GM23338 (cell line): ENCODE data around the gene ATP13A2. TPM values are rescaled to one million over a fixed set of nuclear protein-coding genes. Genes with fewer than 3 reads are reported as not detected.

Experiments
- ATAC-seq: fragments of 200-7000 bp; cut with Tn5 transposase; 3 replicates; pipeline ENCODE4 v1.9.1; 2020
- DNase-seq: peaks from one replicate; pipeline ENCODE4 v3.0.0-alpha.2; 2015; ENCODE audit warnings: low spot score
- H2AFZ ChIP-seq: fragments of 200-600 bp; sonication (generic); 2 replicates; pipeline ENCODE4 v1.8.0; 2016; ENCODE audit warnings: antibody characterized with exemption, mild to moderate bottlenecking, moderate library complexity
- H3F3A ChIP-seq: fragments of 200-600 bp; sonication (generic); replicated peaks from 2 replicates; pipeline ENCODE4 v1.8.0; 2017; ENCODE audit warnings: antibody characterized with exemption, mixed run types, low read depth
- H3K27ac ChIP-seq: fragments of 200-600 bp; sonication (generic); 2 replicates; pipeline ENCODE4 v1.6.1; 2016; ENCODE audit warnings: low read depth
- H3K27me3 ChIP-seq: fragments of 200-600 bp; sonication (generic); 2 replicates; pipeline ENCODE4 v1.8.0; 2016; ENCODE audit warnings: mild to moderate bottlenecking, mixed run types, moderate library complexity; ENCODE audit not compliant: insufficient read depth
- H3K36me3 ChIP-seq: fragments of 200-600 bp; sonication (generic); 2 replicates; pipeline ENCODE4 v1.8.0; 2016; ENCODE audit warnings: mild to moderate bottlenecking; ENCODE audit not compliant: insufficient read depth
- H3K4me1 ChIP-seq: fragments of 200-600 bp; sonication (generic); 2 replicates; pipeline ENCODE4 v1.8.0; 2016; ENCODE audit warnings: mild to moderate bottlenecking, moderate library complexity; ENCODE audit not compliant: insufficient read depth
- H3K4me2 ChIP-seq: fragments of 200-600 bp; sonication (generic); 2 replicates; pipeline ENCODE4 v1.7.1; 2017; ENCODE audit warnings: mixed run types
- H3K4me3 ChIP-seq: fragments of 200-600 bp; sonication (generic); 2 replicates; pipeline ENCODE4 v1.6.1; 2016; ENCODE audit warnings: mixed run types
- H3K79me2 ChIP-seq: fragments of 200-600 bp; sonication (generic); replicated peaks from 2 replicates; pipeline ENCODE4 v1.8.0; 2017; ENCODE audit warnings: mild to moderate bottlenecking; ENCODE audit not compliant: insufficient read depth
- H3K9me2 ChIP-seq: fragments of 200-600 bp; sonication (generic); 2 replicates; pipeline ENCODE4 v1.8.0; 2017; ENCODE audit not compliant: insufficient read depth
- H4K20me1 ChIP-seq: fragments of 200-600 bp; sonication (generic); replicated peaks from 2 replicates; pipeline ENCODE4 v1.8.0; 2017; ENCODE audit warnings: mild to moderate bottlenecking; ENCODE audit not compliant: insufficient read depth
- H3K27ac Mint-ChIP-seq: 2 replicates; pipeline ENCODE4 v1.8.0; 2020; ENCODE audit warnings: inconsistent platforms, mild to moderate bottlenecking, moderate library complexity, mixed read lengths
- H3K27me3 Mint-ChIP-seq: 3 replicates; pipeline ENCODE4 v1.8.0; 2022; ENCODE audit warnings: low read depth, mild to moderate bottlenecking, moderate library complexity, mixed read lengths, inconsistent platforms; ENCODE audit not compliant: insufficient read depth, poor library complexity
- H3K36me3 Mint-ChIP-seq: 3 replicates; pipeline ENCODE4 v1.8.0; 2021; ENCODE audit warnings: low read depth, mild to moderate bottlenecking, inconsistent platforms, moderate library complexity, mixed read lengths
- H3K4me1 Mint-ChIP-seq: 3 replicates; pipeline ENCODE4 v1.8.0; 2020; ENCODE audit warnings: mild to moderate bottlenecking, inconsistent platforms, mixed read lengths
- H3K4me3 Mint-ChIP-seq: 3 replicates; pipeline ENCODE4 v1.8.0; 2021; ENCODE audit warnings: moderate library complexity, mild to moderate bottlenecking, inconsistent platforms, mixed read lengths
- H3K9me3 Mint-ChIP-seq: 3 replicates; pipeline ENCODE4 v1.8.0; 2020; ENCODE audit warnings: moderate library complexity, mild to moderate bottlenecking, inconsistent platforms, mixed read lengths
- CREB1 ChIP-seq: fragments of 250-450 bp; sonication (Bioruptor Pico); IDR thresholded peaks from 2 replicates; pipeline ENCODE4 v1.5.0; 2020; ENCODE audit warnings: low read depth, mild to moderate bottlenecking, moderate library complexity
- EZH2 ChIP-seq: fragments of 200-600 bp; sonication (generic); IDR thresholded peaks from one replicate; pipeline ENCODE4 v1.8.0; 2017; ENCODE audit warnings: antibody characterized with exemption, mild to moderate bottlenecking, low read depth; ENCODE audit not compliant: unreplicated experiment
- EZH2phosphoT487 ChIP-seq: fragments of 200-600 bp; sonication (generic); IDR thresholded peaks from one replicate; pipeline ENCODE4 v1.8.1; 2018; ENCODE audit warnings: antibody characterized with exemption; ENCODE audit not compliant: unreplicated experiment
- JUNB ChIP-seq: IDR thresholded peaks from one replicate; pipeline ENCODE4 v1.6.1; 2016; ENCODE audit warnings: antibody characterized with exemption; ENCODE audit not compliant: unreplicated experiment
- NANOG ChIP-seq: IDR thresholded peaks from 2 replicates; pipeline ENCODE4 v1.6.1; 2016; ENCODE audit warnings: antibody characterized with exemption, borderline replicate concordance
- POLR2AphosphoS5 ChIP-seq: IDR thresholded peaks from 2 replicates; pipeline ENCODE4 v1.6.1; 2016; ENCODE audit warnings: antibody characterized with exemption, low read depth
- REST ChIP-seq: IDR thresholded peaks from one replicate; pipeline ENCODE4 v1.6.1; 2018; ENCODE audit warnings: antibody characterized with exemption; ENCODE audit not compliant: unreplicated experiment
- STAT1 ChIP-seq: IDR thresholded peaks from one replicate; pipeline ENCODE4 v1.6.1; 2016; ENCODE audit warnings: antibody characterized with exemption; ENCODE audit not compliant: unreplicated experiment
- ZNF114 ChIP-seq: fragments of 250-450 bp; sonication (Bioruptor Pico); IDR thresholded peaks from 2 replicates; pipeline ENCODE4 v1.5.0; 2020; ENCODE audit warnings: mild to moderate bottlenecking, moderate library complexity
- ZNF331 ChIP-seq: fragments of 250-450 bp; sonication (Bioruptor Pico); IDR thresholded peaks from 2 replicates; pipeline ENCODE4 v1.5.0; 2020; ENCODE audit warnings: low read depth, mild to moderate bottlenecking, moderate library complexity
- polyA plus RNA-seq: library from polyadenylated mRNA; unstranded; fragments of >200 nt; fragmentation: Nextera tagmentation; extraction: Ambion mirVana; gene quantifications from 2 replicates; pipeline ENCODE4 v1.2.1, GENCODE V29; 2016
- total RNA-seq: library from RNA; depleted of rRNA; stranded (reverse); fragments of >200 nt; shearing (Covaris generic); gene quantifications from 2 replicates; pipeline ENCODE4 v1.2.3, GENCODE V29; 2014
- TF ChIP-seq, protein P1 (sequence below), 2 experiments: fragments of 200-600 bp in 1 of 2; sonication (generic) in 1 of 2; conservative IDR thresholded peaks; 2 replicates each; pipeline versions ENCODE4 v1.5.1 to v1.6.1; 2016 to 2017; ENCODE audit warnings: antibody characterized with exemption in 2 of 2, low read depth in 2 of 2, mild to moderate bottlenecking in 2 of 2, moderate library complexity in 1 of 2
- TF ChIP-seq, protein P2 (sequence below): fragments of 250-450 bp; sonication (Bioruptor Pico); IDR thresholded peaks from 2 replicates; pipeline ENCODE4 v1.5.0; 2020; ENCODE audit warnings: mild to moderate bottlenecking, moderate library complexity
- TF ChIP-seq, protein P3 (sequence below): IDR thresholded peaks from 2 replicates; pipeline ENCODE4 v1.6.1; 2016; ENCODE audit warnings: antibody characterized with exemption

The ATP13A2 gene
- total and polyA plus RNA-seq, 2 experiments from 2014 or later: 30.1 to 87.7 TPM

DNA sequence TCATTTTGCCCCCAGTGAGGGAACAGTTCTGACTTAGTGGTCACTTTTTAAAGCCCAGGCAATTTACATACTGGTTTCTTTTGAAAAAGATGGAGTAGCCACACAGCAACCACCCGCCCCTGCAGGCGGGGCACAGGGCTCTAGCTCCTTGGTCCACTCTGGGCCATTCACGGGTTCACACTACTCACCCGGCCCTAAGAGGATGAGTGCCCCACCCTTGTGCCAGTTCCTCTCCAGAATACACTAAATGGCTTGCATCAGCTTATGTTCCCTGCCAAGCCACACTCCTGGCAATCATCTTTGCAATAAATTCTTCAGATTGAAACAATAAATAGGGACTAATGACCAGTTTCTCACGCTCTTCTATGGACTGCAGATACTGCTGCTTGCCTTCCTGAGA lies 15.7 kb upstream of the ATP13A2 start:
- no peak overlapping the region for H3K4me3 ChIP-seq
- no peak overlapping the region for H2AFZ ChIP-seq
- H3K27ac ChIP-seq: no peak overlapping the region
- H3K79me2 ChIP-seq: no peaks in the 10 kb centered on the region
- H3K4me1 ChIP-seq: no peaks in the 10 kb centered on the region
- no peaks in the 10 kb centered on the region for H3K27me3 Mint-ChIP-seq
- H3K9me3 Mint-ChIP-seq: no peaks in the 10 kb centered on the region
- H3F3A ChIP-seq: peaks cover 12% of the 10 kb centered on the region; the same call in 1 of the 2 replicates
- H3K36me3 ChIP-seq: peaks cover 45% of the 10 kb centered on the region
- H3K27me3 ChIP-seq: no peaks in the 10 kb centered on the region
- ATAC-seq: no peak
- peaks cover 50% of the 10 kb centered on the region for H3K36me3 Mint-ChIP-seq
- H3K4me2 ChIP-seq: no peak overlapping the region
- TF ChIP-seq ZNF114 (CRISPR knock-in tag) (no peak), JUNB (no peak), CREB1 (CRISPR knock-in tag) (no peak), POLR2AphosphoS5 (no peak), REST (no peak), ZNF331 (CRISPR knock-in tag) (no peak), EZH2phosphoT487 (no peak), EZH2 (no peak), NANOG (no peak), STAT1 (no peak)
- TF ChIP-seq, protein P1, sequence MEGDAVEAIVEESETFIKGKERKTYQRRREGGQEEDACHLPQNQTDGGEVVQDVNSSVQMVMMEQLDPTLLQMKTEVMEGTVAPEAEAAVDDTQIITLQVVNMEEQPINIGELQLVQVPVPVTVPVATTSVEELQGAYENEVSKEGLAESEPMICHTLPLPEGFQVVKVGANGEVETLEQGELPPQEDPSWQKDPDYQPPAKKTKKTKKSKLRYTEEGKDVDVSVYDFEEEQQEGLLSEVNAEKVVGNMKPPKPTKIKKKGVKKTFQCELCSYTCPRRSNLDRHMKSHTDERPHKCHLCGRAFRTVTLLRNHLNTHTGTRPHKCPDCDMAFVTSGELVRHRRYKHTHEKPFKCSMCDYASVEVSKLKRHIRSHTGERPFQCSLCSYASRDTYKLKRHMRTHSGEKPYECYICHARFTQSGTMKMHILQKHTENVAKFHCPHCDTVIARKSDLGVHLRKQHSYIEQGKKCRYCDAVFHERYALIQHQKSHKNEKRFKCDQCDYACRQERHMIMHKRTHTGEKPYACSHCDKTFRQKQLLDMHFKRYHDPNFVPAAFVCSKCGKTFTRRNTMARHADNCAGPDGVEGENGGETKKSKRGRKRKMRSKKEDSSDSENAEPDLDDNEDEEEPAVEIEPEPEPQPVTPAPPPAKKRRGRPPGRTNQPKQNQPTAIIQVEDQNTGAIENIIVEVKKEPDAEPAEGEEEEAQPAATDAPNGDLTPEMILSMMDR (conservative IDR thresholded peaks at IDR 0.05; ENCODE audit: low read depth in 2 of 2): no peak
- TF ChIP-seq, protein P2, sequence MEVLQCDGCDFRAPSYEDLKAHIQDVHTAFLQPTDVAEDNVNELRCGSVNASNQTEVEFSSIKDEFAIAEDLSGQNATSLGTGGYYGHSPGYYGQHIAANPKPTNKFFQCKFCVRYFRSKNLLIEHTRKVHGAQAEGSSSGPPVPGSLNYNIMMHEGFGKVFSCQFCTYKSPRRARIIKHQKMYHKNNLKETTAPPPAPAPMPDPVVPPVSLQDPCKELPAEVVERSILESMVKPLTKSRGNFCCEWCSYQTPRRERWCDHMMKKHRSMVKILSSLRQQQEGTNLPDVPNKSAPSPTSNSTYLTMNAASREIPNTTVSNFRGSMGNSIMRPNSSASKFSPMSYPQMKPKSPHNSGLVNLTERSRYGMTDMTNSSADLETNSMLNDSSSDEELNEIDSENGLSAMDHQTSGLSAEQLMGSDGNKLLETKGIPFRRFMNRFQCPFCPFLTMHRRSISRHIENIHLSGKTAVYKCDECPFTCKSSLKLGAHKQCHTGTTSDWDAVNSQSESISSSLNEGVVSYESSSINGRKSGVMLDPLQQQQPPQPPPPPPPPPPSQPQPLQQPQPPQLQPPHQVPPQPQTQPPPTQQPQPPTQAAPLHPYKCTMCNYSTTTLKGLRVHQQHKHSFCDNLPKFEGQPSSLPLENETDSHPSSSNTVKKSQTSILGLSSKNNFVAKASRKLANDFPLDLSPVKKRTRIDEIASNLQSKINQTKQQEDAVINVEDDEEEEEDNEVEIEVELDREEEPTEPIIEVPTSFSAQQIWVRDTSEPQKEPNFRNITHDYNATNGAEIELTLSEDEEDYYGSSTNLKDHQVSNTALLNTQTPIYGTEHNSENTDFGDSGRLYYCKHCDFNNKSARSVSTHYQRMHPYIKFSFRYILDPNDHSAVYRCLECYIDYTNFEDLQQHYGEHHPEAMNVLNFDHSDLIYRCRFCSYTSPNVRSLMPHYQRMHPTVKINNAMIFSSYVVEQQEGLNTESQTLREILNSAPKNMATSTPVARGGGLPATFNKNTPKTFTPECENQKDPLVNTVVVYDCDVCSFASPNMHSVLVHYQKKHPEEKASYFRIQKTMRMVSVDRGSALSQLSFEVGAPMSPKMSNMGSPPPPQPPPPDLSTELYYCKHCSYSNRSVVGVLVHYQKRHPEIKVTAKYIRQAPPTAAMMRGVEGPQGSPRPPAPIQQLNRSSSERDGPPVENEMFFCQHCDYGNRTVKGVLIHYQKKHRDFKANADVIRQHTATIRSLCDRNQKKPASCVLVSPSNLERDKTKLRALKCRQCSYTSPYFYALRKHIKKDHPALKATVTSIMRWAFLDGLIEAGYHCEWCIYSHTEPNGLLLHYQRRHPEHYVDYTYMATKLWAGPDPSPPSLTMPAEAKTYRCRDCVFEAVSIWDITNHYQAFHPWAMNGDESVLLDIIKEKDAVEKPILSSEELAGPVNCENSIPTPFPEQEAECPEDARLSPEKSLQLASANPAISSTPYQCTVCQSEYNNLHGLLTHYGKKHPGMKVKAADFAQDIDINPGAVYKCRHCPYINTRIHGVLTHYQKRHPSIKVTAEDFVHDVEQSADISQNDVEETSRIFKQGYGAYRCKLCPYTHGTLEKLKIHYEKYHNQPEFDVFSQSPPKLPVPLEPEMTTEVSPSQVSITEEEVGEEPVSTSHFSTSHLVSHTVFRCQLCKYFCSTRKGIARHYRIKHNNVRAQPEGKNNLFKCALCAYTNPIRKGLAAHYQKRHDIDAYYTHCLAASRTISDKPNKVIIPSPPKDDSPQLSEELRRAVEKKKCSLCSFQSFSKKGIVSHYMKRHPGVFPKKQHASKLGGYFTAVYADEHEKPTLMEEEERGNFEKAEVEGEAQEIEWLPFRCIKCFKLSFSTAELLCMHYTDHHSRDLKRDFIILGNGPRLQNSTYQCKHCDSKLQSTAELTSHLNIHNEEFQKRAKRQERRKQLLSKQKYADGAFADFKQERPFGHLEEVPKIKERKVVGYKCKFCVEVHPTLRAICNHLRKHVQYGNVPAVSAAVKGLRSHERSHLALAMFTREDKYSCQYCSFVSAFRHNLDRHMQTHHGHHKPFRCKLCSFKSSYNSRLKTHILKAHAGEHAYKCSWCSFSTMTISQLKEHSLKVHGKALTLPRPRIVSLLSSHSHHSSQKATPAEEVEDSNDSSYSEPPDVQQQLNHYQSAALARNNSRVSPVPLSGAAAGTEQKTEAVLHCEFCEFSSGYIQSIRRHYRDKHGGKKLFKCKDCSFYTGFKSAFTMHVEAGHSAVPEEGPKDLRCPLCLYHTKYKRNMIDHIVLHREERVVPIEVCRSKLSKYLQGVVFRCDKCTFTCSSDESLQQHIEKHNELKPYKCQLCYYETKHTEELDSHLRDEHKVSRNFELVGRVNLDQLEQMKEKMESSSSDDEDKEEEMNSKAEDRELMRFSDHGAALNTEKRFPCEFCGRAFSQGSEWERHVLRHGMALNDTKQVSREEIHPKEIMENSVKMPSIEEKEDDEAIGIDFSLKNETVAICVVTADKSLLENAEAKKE (CRISPR knock-in tag): no peak
- TF ChIP-seq, protein P3, sequence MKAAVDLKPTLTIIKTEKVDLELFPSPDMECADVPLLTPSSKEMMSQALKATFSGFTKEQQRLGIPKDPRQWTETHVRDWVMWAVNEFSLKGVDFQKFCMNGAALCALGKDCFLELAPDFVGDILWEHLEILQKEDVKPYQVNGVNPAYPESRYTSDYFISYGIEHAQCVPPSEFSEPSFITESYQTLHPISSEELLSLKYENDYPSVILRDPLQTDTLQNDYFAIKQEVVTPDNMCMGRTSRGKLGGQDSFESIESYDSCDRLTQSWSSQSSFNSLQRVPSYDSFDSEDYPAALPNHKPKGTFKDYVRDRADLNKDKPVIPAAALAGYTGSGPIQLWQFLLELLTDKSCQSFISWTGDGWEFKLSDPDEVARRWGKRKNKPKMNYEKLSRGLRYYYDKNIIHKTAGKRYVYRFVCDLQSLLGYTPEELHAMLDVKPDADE: no peak
- H3K27ac Mint-ChIP-seq: no peak overlapping the region
- DNase-seq: no peak
- no peaks in the 10 kb centered on the region for H3K9me2 ChIP-seq
- peaks cover 2% of the 10 kb centered on the region for H4K20me1 ChIP-seq
- H3K4me3 Mint-ChIP-seq: no peak overlapping the region
- H3K4me1 Mint-ChIP-seq: no peaks in the 10 kb centered on the region
